Ovary (tissue), 3 donors: ENCODE measurements around the gene CNTNAP5.

ENCODE experiments used
- EP300 ChIP-seq: sonication (generic); formaldehyde crosslinking; IDR thresholded peaks from one replicate; pipeline ENCODE4 v1.6.1; 2017; ENCODE audit warnings: antibody characterized with exemption
- POLR2A ChIP-seq: fragments of 450-650 bp; IDR thresholded peaks from one replicate; pipeline ENCODE4 v1.6.1; 2017; ENCODE audit warnings: antibody characterized with exemption, mild to moderate bottlenecking, moderate library complexity
- TF ChIP-seq, protein P1 (sequence below), 3 donors: fragments of 450-650 bp in 2 of 3; fragments of 200-600 bp in 1 of 3; IDR thresholded peaks; one replicate each; pipeline versions ENCODE4 v1.5.1 to v1.8.0; 2016 to 2022; ENCODE audit warnings: antibody characterized with exemption in 3 of 3, mild to moderate bottlenecking in 1 of 3
- donor health status: DM: no; HTN: no; CAD: no.

DNA sequence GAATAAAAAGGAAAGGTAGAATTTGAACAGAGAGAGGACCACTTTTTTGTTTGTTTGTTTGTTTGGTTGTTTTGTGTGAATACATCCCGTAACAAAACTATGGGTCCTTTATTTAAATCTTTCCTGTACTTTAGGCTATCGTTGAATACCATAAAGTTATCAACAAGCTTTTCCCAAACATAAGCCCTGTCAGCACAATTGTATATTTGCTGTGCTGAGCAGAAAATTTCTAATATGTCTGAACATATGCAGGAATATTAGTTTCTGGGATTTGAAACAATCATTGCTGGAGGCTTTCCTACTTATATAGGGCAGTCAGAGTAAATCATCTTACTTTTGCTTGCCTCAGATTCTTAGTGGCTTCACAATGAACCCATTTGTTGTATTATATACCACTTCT lies 536.4 kb downstream of the CNTNAP5 start:
- TF ChIP-seq, protein P1, sequence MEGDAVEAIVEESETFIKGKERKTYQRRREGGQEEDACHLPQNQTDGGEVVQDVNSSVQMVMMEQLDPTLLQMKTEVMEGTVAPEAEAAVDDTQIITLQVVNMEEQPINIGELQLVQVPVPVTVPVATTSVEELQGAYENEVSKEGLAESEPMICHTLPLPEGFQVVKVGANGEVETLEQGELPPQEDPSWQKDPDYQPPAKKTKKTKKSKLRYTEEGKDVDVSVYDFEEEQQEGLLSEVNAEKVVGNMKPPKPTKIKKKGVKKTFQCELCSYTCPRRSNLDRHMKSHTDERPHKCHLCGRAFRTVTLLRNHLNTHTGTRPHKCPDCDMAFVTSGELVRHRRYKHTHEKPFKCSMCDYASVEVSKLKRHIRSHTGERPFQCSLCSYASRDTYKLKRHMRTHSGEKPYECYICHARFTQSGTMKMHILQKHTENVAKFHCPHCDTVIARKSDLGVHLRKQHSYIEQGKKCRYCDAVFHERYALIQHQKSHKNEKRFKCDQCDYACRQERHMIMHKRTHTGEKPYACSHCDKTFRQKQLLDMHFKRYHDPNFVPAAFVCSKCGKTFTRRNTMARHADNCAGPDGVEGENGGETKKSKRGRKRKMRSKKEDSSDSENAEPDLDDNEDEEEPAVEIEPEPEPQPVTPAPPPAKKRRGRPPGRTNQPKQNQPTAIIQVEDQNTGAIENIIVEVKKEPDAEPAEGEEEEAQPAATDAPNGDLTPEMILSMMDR (IDR thresholded peaks at IDR 0.05): no peak
- no peak for TF ChIP-seq POLR2A
- TF ChIP-seq EP300: no peak
